ENCODE data around the gene AVP. TPM values are rescaled to one million over a fixed set of nuclear protein-coding genes. Genes with fewer than 3 reads are reported as not detected.

AVP gene
- total and polyA plus RNA-seq, 2 of the 13 experiments (the other 11 are each of a cell fraction or from before 2014, with no cell fraction given), result 0.12 TPM; not detected in 1

GRCh38 chr20:3047486-3048419 is 36.8 kb downstream of the AVP start (continued):
- TF ChIP-seq ZNF318 (CRISPR knock-in tag; IDR thresholded peaks at IDR 0.05) (peak; percentile 74; the same call in 1 of the 2 replicates), ZBTB39 (CRISPR knock-in tag; IDR thresholded peaks at IDR 0.05) (no peak), MIER3 (CRISPR knock-in tag; IDR thresholded peaks at IDR 0.05; ENCODE audit: borderline replicate concordance) (no peak), RERE (CRISPR knock-in tag; IDR thresholded peaks at IDR 0.05; ENCODE audit: low read depth) (no peak), ZNF761 (CRISPR knock-in tag; conservative IDR thresholded peaks at IDR 0.05) (no peak), MTA1 (CRISPR knock-in tag; IDR thresholded peaks at IDR 0.05; ENCODE audit: borderline replicate concordance) (0 out of 2 replicates have a peak, but pooled peaks have one; percentile 39), ZNF883 (CRISPR knock-in tag; IDR thresholded peaks at IDR 0.05; ENCODE audit: not compliant biosample characterization) (no peak), ZNF329 (CRISPR knock-in tag; IDR thresholded peaks at IDR 0.05; ENCODE audit: low read depth) (no peak), GATA4 (IDR thresholded peaks at IDR 0.05; ENCODE audit: borderline replicate concordance, low read depth) (no peak), PLRG1 (conservative IDR thresholded peaks at IDR 0.05) (no peak), KLF12 (CRISPR knock-in tag; IDR thresholded peaks at IDR 0.05; ENCODE audit: borderline replicate concordance) (no peak), ELF1 (CRISPR knock-in tag; IDR thresholded peaks at IDR 0.05) (0 out of 2 replicates have a peak, but pooled peaks have one; percentile 41)

All from HepG2 (cell line).